Parathyroid adenoma (tissue), 2 donors: ENCODE results near the gene SLC46A2.

Experiments used
- H2AFZ ChIP-seq: fragments of 300-600 bp; sonication (generic); one replicate; pipeline ENCODE4 v1.7.0; 2017; ENCODE audit warnings: antibody characterized with exemption, mild to moderate bottlenecking
- H3K27ac ChIP-seq: fragments of 300-600 bp; sonication (generic); one replicate; pipeline ENCODE4 v1.7.0; 2017
- H3K27me3 ChIP-seq: fragments of 300-600 bp; sonication (generic); one replicate; pipeline ENCODE4 v1.7.0; 2017; ENCODE audit warnings: low read length; ENCODE audit not compliant: control insufficient read depth, insufficient read depth
- H3K36me3 ChIP-seq: fragments of 300-600 bp; sonication (generic); one replicate; pipeline ENCODE4 v1.7.0; 2017; ENCODE audit warnings: low read length; ENCODE audit not compliant: control insufficient read depth, insufficient read depth
- H3K4me1 ChIP-seq: fragments of 300-600 bp; sonication (generic); one replicate; pipeline ENCODE4 v1.7.0; 2017; ENCODE audit warnings: control low read depth
- H3K4me2 ChIP-seq: fragments of 300-600 bp; sonication (generic); one replicate; pipeline ENCODE4 v1.7.0; 2017; ENCODE audit warnings: low read length
- H3K4me3 ChIP-seq: fragments of 300-600 bp; sonication (generic); one replicate; pipeline ENCODE4 v1.7.0; 2017; ENCODE audit warnings: low read depth, low read length
- H3K79me2 ChIP-seq: fragments of 300-600 bp; sonication (generic); one replicate; pipeline ENCODE4 v1.7.0; 2017; ENCODE audit warnings: control low read depth
- H3K9ac ChIP-seq: fragments of 300-600 bp; sonication (generic); one replicate; pipeline ENCODE4 v1.7.0; 2017; ENCODE audit warnings: mild to moderate bottlenecking
- H3K9me3 ChIP-seq: fragments of 300-600 bp; sonication (generic); one replicate; pipeline ENCODE4 v1.7.0; 2017; ENCODE audit warnings: low read length; ENCODE audit not compliant: control insufficient read depth
- CTCF ChIP-seq: fragments of 300-600 bp; sonication (generic); IDR thresholded peaks from one replicate; pipeline ENCODE4 v1.7.0; 2017; ENCODE audit warnings: antibody characterized with exemption, mild to moderate bottlenecking
- donor health status: primary hyperparathyroidism.

Gene SLC46A2

GRCh38 chr9:112839331-112839730 lies 51.3 kb downstream of the SLC46A2 start:
- no peaks in the 10 kb centered on the region for H3K27me3 ChIP-seq
- no peak overlapping the region for H3K4me3 ChIP-seq
- H3K9me3 ChIP-seq, result no peaks in the 10 kb centered on the region
- H3K27ac ChIP-seq, result no peak overlapping the region
- no peaks in the 10 kb centered on the region for H3K36me3 ChIP-seq
- no peak overlapping the region for H3K9ac ChIP-seq
- no peak overlapping the region for H3K4me2 ChIP-seq
- no peak overlapping the region for H2AFZ ChIP-seq
- no peaks in the 10 kb centered on the region for H3K4me1 ChIP-seq
- no peaks in the 10 kb centered on the region for H3K79me2 ChIP-seq
- TF ChIP-seq CTCF, result no peak

GRCh38 chr9:112838342-112838741 lies 52.3 kb downstream of the SLC46A2 start:
- Histone ChIP-seq H3K9me3 (no peaks in the 10 kb centered on the region), H3K9ac (no peak overlapping the region), H3K79me2 (no peaks in the 10 kb centered on the region), H3K4me1 (no peaks in the 10 kb centered on the region), H3K4me2 (no peak overlapping the region), H3K36me3 (no peaks in the 10 kb centered on the region), H2AFZ (no peak overlapping the region), H3K4me3 (no peak overlapping the region), H3K27me3 (no peaks in the 10 kb centered on the region), H3K27ac (no peak overlapping the region)
- TF ChIP-seq CTCF, result no peak

- H3K4me2 ChIP-seq, result no peak overlapping the region
- H3K9me3 ChIP-seq, result no peaks in the 10 kb centered on the region
- H3K27me3 ChIP-seq, result no peaks in the 10 kb centered on the region
- no peak overlapping the region for H3K9ac ChIP-seq
- no peak overlapping the region for H3K27ac ChIP-seq
- no peaks in the 10 kb centered on the region for H3K79me2 ChIP-seq
- H3K4me3 ChIP-seq, result no peak overlapping the region
- no peaks in the 10 kb centered on the region for H3K4me1 ChIP-seq
- H3K36me3 ChIP-seq, result no peaks in the 10 kb centered on the region
- no peak for TF ChIP-seq CTCF
- no peak overlapping the region for H2AFZ ChIP-seq
Measured at GRCh38 chr9:112836394-112836793, 54.3 kb downstream of the SLC46A2 start.

GRCh38 chr9:112833081-112833480 lies 57.6 kb downstream of the SLC46A2 start:
- no peak overlapping the region for H3K9ac ChIP-seq
- no peaks in the 10 kb centered on the region for H3K27me3 ChIP-seq
- no peaks in the 10 kb centered on the region for H3K4me1 ChIP-seq
- H3K27ac ChIP-seq, result no peak overlapping the region
- no peaks in the 10 kb centered on the region for H3K36me3 ChIP-seq
- no peaks in the 10 kb centered on the region for H3K79me2 ChIP-seq
- H3K4me2 ChIP-seq, result no peak overlapping the region
- no peak for TF ChIP-seq CTCF
- H2AFZ ChIP-seq, result no peak overlapping the region
- H3K9me3 ChIP-seq, result no peaks in the 10 kb centered on the region
- H3K4me3 ChIP-seq, result no peak overlapping the region

- no peak overlapping the region for H3K9ac ChIP-seq
- H3K9me3 ChIP-seq, result no peaks in the 10 kb centered on the region
- no peak for TF ChIP-seq CTCF
- no peaks in the 10 kb centered on the region for H3K79me2 ChIP-seq
- no peak overlapping the region for H2AFZ ChIP-seq
- no peaks in the 10 kb centered on the region for H3K27me3 ChIP-seq
- H3K4me1 ChIP-seq, result no peaks in the 10 kb centered on the region
- H3K4me2 ChIP-seq, result no peak overlapping the region
- H3K27ac ChIP-seq, result no peak overlapping the region
- H3K4me3 ChIP-seq, result no peak overlapping the region
- no peaks in the 10 kb centered on the region for H3K36me3 ChIP-seq
Measured at GRCh38 chr9:112831969-112832368, 58.7 kb downstream of the SLC46A2 start.
